HFFc6 (cell line): ENCODE results near the gene CPVL. TPM values are rescaled to one million over a fixed set of nuclear protein-coding genes. Genes with fewer than 3 reads are reported as not detected.

Experiments
- DNase-seq: peaks from one replicate; pipeline ENCODE4 v3.0.0-alpha.2; 2018
- H3K27ac Mint-ChIP-seq: 2 replicates; pipeline ENCODE4 v1.8.0; 2020; ENCODE audit warnings: mild to moderate bottlenecking, mixed read lengths
- H3K27me3 Mint-ChIP-seq: 2 replicates; pipeline ENCODE4 v1.8.0; 2021; ENCODE audit warnings: mild to moderate bottlenecking, moderate library complexity, mixed read lengths; ENCODE audit not compliant: insufficient read depth
- H3K36me3 Mint-ChIP-seq: 2 replicates; pipeline ENCODE4 v1.8.0; 2021; ENCODE audit warnings: low read depth, mixed read lengths
- H3K4me1 Mint-ChIP-seq: 2 replicates; pipeline ENCODE4 v1.8.0; 2020; ENCODE audit warnings: low read depth, mixed read lengths
- H3K4me3 Mint-ChIP-seq: 2 replicates; pipeline ENCODE4 v1.8.0; 2020; ENCODE audit warnings: mild to moderate bottlenecking, moderate library complexity, mixed read lengths
- H3K9me3 Mint-ChIP-seq: 2 replicates; pipeline ENCODE4 v1.8.0; 2020; ENCODE audit warnings: mild to moderate bottlenecking, mixed read lengths
- CTCF ChIP-seq: fragments of 200-600 bp; sonication (generic); IDR thresholded peaks from 2 replicates; pipeline ENCODE4 v1.5.0; 2021; ENCODE audit warnings: antibody characterized with exemption, mild to moderate bottlenecking
- total RNA-seq, 6 experiments: library from RNA; stranded (reverse); fragmentation: NEBNext Ultra II Directional; extraction: Animal tissue kit (Norgen Biotek cat#: 25700); gene quantifications; 2 replicates in 1 of 6; 3 replicates in 5 of 6; pipeline ENCODE4 v1.2.3, GENCODE V29; 2021

Gene CPVL
- total RNA-seq, 6 experiments from 2014 or later: not detected

- Mint-ChIP-seq H3K36me3 (no peaks in the 10 kb centered on the region), H3K27ac (no peak overlapping the region), H3K4me3 (no peak overlapping the region), H3K27me3 (peaks cover 8% of the 10 kb centered on the region), H3K4me1 (no peaks in the 10 kb centered on the region), H3K9me3 (no peaks in the 10 kb centered on the region)
- no peak for DNase-seq
- TF ChIP-seq CTCF: no peak
These were observed 133.1 kb downstream of the CPVL start for GRCh38 chr7:29013082-29013695.

- no peaks in the 10 kb centered on the region for H3K36me3 Mint-ChIP-seq
- H3K4me1 Mint-ChIP-seq: no peaks in the 10 kb centered on the region
- no peak overlapping the region for H3K27ac Mint-ChIP-seq
- no peak overlapping the region for H3K4me3 Mint-ChIP-seq
- H3K27me3 Mint-ChIP-seq: peaks cover 5% of the 10 kb centered on the region
- DNase-seq: no peak
- no peak for TF ChIP-seq CTCF
- no peaks in the 10 kb centered on the region for H3K9me3 Mint-ChIP-seq
These were observed 136.4 kb downstream of the CPVL start for GRCh38 chr7:29009947-29010346.

GRCh38 chr7:29008590-29008989 lies 137.7 kb downstream of the CPVL start:
- no peak overlapping the region for H3K4me3 Mint-ChIP-seq
- no peaks in the 10 kb centered on the region for H3K4me1 Mint-ChIP-seq
- H3K36me3 Mint-ChIP-seq: no peaks in the 10 kb centered on the region
- DNase-seq: no peak
- H3K27me3 Mint-ChIP-seq: peaks cover 5% of the 10 kb centered on the region
- no peak overlapping the region for H3K27ac Mint-ChIP-seq
- no peak for TF ChIP-seq CTCF
- no peaks in the 10 kb centered on the region for H3K9me3 Mint-ChIP-seq

- Mint-ChIP-seq H3K27ac (no peak overlapping the region), H3K4me3 (no peak overlapping the region), H3K4me1 (no peaks in the 10 kb centered on the region), H3K36me3 (no peaks in the 10 kb centered on the region), H3K9me3 (no peaks in the 10 kb centered on the region), H3K27me3 (peaks cover 5% of the 10 kb centered on the region)
- no peak for TF ChIP-seq CTCF
- no peak for DNase-seq
These were observed 139.2 kb downstream of the CPVL start for GRCh38 chr7:29007127-29007526.

GRCh38 chr7:29005829-29006228 lies 140.5 kb downstream of the CPVL start:
- H3K27me3 Mint-ChIP-seq: peaks cover 5% of the 10 kb centered on the region
- no peaks in the 10 kb centered on the region for H3K36me3 Mint-ChIP-seq
- H3K4me3 Mint-ChIP-seq: no peak overlapping the region
- H3K4me1 Mint-ChIP-seq: no peaks in the 10 kb centered on the region
- no peak for DNase-seq
- no peaks in the 10 kb centered on the region for H3K9me3 Mint-ChIP-seq
- TF ChIP-seq CTCF: no peak
- no peak overlapping the region for H3K27ac Mint-ChIP-seq

GRCh38 chr7:29005406-29005805 lies 140.9 kb downstream of the CPVL start:
- Mint-ChIP-seq H3K4me3 (no peak overlapping the region), H3K36me3 (no peaks in the 10 kb centered on the region), H3K27ac (no peak overlapping the region), H3K9me3 (no peaks in the 10 kb centered on the region), H3K4me1 (no peaks in the 10 kb centered on the region), H3K27me3 (peaks cover 5% of the 10 kb centered on the region)
- DNase-seq: no peak
- no peak for TF ChIP-seq CTCF
